ENCODE measurements around the gene TOP1. TPM values are rescaled to one million over a fixed set of nuclear protein-coding genes. Genes with fewer than 3 reads are reported as not detected.

TOP1 gene
- total RNA-seq, 1 donor from 2014 or later, result 52.0 TPM

DNA sequence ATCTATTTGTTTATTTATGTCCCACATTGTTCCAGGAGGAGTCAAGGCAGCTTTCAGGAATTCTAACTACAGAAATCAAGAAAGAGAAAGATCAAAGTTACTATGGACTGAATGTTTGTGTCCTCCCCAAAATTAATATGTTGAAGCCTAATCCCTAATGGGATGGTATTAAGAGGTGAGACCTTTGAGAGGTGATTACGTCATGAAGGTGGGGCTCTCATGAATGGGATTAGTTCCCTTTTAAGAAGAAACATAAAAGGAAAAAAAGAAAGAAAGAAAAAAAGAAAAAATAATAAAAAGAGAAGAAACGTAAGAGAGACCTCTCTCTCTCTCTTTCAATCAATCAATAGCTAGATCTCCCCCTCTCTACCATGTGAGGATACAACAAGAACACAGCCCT is 44.7 kb upstream of the TOP1 start:
- Histone ChIP-seq H3K9me3 (no peaks in the 10 kb centered on the region), H3K4me1 (no peaks in the 10 kb centered on the region), H3K4me3 (no peak overlapping the region), H3K27ac (no peak overlapping the region), H3K27me3 (ENCODE audit: low read depth) (no peaks in the 10 kb centered on the region), H3K36me3 (no peaks in the 10 kb centered on the region)
- no peak for ATAC-seq
- TF ChIP-seq, protein P1, sequence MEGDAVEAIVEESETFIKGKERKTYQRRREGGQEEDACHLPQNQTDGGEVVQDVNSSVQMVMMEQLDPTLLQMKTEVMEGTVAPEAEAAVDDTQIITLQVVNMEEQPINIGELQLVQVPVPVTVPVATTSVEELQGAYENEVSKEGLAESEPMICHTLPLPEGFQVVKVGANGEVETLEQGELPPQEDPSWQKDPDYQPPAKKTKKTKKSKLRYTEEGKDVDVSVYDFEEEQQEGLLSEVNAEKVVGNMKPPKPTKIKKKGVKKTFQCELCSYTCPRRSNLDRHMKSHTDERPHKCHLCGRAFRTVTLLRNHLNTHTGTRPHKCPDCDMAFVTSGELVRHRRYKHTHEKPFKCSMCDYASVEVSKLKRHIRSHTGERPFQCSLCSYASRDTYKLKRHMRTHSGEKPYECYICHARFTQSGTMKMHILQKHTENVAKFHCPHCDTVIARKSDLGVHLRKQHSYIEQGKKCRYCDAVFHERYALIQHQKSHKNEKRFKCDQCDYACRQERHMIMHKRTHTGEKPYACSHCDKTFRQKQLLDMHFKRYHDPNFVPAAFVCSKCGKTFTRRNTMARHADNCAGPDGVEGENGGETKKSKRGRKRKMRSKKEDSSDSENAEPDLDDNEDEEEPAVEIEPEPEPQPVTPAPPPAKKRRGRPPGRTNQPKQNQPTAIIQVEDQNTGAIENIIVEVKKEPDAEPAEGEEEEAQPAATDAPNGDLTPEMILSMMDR (IDR thresholded peaks at IDR 0.05), result no peak
- DNase-seq, result no peak
- intact Hi-C loops (cut with DNase I), result no loop called here

DNA sequence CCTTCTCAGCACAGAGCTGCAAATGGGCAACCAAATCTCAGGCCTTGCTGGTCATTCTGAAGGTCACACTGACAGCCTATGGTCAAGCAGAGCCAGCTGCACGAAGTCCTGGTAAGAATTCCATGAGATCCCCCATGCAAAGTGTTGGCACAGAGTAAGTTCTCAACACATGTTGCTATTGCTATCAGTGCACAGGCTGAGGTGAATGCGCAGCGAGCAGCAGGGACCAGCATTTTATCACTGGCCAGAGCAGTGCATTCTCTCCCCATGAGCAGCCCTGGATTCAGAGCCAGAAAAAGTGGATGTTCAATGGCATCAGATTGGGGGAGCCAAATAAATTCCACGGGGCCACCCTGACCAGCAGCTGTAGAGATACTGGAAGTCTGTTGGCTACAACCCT is 44.1 kb upstream of the TOP1 start:
- H3K27ac ChIP-seq, result no peak overlapping the region
- H3K4me3 ChIP-seq, result no peak overlapping the region
- no peaks in the 10 kb centered on the region for H3K27me3 ChIP-seq (ENCODE audit: low read depth)
- TF ChIP-seq, protein P1 (IDR thresholded peaks at IDR 0.05), result no peak
- no peaks in the 10 kb centered on the region for H3K36me3 ChIP-seq
- H3K9me3 ChIP-seq, result no peaks in the 10 kb centered on the region
- intact Hi-C loops (cut with DNase I), result no loop called here
- H3K4me1 ChIP-seq, result no peaks in the 10 kb centered on the region
- ATAC-seq (no peak), DNase-seq (no peak)

DNA sequence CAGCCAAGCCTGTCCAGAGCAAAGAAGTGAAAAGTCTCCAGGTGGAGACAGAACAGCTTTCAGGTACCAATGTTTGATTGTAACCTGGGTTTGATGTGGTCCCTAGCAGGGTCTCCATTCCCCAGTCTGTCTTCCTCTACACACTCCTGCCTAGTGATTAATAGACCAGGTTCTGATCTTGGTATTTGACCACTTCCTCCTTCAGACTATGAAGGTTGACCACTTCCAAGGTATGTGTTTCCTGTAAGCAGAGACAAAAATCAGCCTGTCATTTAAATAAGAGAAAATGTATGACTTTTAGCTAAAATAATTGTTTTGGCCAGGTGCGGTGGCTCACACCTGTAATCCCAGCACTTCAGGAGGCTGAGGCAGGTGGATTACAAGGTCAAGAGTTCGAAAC is 41.8 kb upstream of the TOP1 start:
- Histone ChIP-seq H3K36me3 (no peaks in the 10 kb centered on the region), H3K27me3 (ENCODE audit: low read depth) (no peaks in the 10 kb centered on the region), H3K4me3 (no peak overlapping the region), H3K4me1 (peaks cover 11% of the 10 kb centered on the region), H3K27ac (no peak overlapping the region), H3K9me3 (no peaks in the 10 kb centered on the region)
- DNase-seq, result no peak
- intact Hi-C loops (cut with DNase I), result loop anchor here (5.0 kb wide), 2 partner anchors 96 to 111 kb away; no protein-coding TSS in a partner anchor
- TF ChIP-seq, protein P1 (IDR thresholded peaks at IDR 0.05), result no peak
- ATAC-seq, result no peak

DNA sequence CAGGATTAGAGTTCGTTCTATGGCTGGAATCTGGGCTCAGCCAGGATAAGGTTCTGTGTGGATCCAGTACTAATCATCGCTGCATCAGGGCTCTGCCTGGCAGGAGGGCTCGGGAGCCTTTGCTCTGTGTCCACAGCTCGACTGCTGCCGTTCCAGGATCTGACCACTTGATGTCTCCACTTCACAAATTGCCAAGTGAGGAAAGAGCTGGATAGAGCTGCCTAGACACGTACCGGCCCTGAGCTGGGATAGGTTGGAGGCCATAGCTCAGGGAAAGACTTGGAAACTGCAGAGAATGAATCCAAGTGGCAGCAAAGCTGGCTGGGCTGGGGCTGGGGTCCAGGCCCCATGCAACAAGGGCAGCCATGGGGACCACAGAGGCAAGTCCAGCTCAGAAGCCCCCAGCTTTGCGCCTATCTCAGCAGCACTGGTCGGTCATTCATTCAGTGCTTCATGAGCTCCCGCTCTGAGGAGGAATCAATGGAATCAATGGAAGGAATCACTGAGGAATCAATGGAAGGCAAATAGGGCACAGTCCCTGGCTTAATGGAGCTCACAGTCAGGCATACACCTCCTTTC is 38.0 kb upstream of the TOP1 start:
- H3K27me3 ChIP-seq (ENCODE audit: low read depth), result no peaks in the 10 kb centered on the region
- H3K4me1 ChIP-seq, result peaks cover 16% of the 10 kb centered on the region
- H3K36me3 ChIP-seq, result no peaks in the 10 kb centered on the region
- no peak overlapping the region for H3K4me3 ChIP-seq
- H3K27ac ChIP-seq, result peak overlapping the region; percentile 27
- TF ChIP-seq, protein P1 (IDR thresholded peaks at IDR 0.05), result peak; percentile 91
- intact Hi-C loops (cut with DNase I), result no loop called here
- ATAC-seq, result peak; percentile 97 to 98
- peak; percentile 82 for DNase-seq
- no peaks in the 10 kb centered on the region for H3K9me3 ChIP-seq

DNA sequence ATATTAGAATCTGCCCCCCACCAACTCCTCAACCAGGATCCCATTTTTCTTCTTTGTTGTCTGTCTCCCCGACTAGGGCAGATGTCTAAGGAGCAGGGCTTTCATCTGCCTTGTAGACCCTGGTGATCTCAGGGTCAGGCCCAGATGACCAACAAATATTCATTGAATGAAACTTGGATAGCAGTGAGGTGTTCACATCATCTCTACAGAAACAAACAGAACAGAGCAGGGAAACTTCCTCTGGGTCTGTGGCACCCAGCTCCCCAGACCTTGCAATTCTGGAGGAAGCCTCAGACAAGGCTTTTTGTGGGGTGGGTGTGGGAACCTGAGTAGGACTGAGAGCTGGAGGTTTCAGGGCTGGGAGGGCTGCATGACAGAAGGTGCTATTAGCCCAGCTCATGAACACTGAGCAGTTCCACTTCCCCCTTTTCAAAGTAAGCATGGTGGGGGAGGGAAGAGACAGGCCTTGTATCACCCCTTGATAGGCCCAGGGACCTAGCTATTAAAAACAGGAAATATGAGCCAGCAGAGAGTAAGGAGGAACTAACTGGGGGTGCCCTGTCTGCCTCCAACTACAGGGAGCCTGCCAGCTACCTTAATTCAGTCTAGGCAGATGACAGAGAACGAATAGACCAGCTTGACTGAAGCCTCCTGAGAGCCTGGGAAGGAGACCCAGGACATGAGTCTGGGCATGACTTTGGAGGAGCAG is 37.3 kb upstream of the TOP1 start:
- Histone ChIP-seq H3K9me3 (no peaks in the 10 kb centered on the region), H3K27ac (peak overlapping the region; percentile 51), H3K27me3 (ENCODE audit: low read depth) (no peaks in the 10 kb centered on the region), H3K4me3 (no peak overlapping the region), H3K36me3 (no peaks in the 10 kb centered on the region), H3K4me1 (peaks cover 16% of the 10 kb centered on the region)
- intact Hi-C loops (cut with DNase I), result no loop called here
- peak; percentile 80 to 94 for ATAC-seq
- TF ChIP-seq, protein P1 (IDR thresholded peaks at IDR 0.05), result no peak
- DNase-seq, result peak; percentile 60
